SK-N-MC (cell line): ENCODE measurements around the gene SKOR1.

Experiments used
- EZH2 ChIP-seq: fragments of 200-600 bp; sonication (generic); IDR thresholded peaks from one replicate; pipeline ENCODE4 v1.6.1; 2017; ENCODE audit warnings: antibody characterized with exemption
- POLR2AphosphoS5 ChIP-seq: IDR thresholded peaks from 2 replicates; pipeline ENCODE4 v1.6.1; 2012; ENCODE audit warnings: mild to moderate bottlenecking, low read depth, low read length, borderline replicate concordance

- TF ChIP-seq POLR2AphosphoS5 (no peak), EZH2 (no peak)
Measured at GRCh38 chr15:67845974-67846373, 20.7 kb downstream of the SKOR1 start.
